Measurements from ENCODE around the gene KCTD7. TPM values are rescaled to one million over a fixed set of nuclear protein-coding genes. Genes with fewer than 3 reads are reported as not detected.
"Not testable (repeated sequence)": the region's sequence is repeated elsewhere in the genome, so short reads cannot be mapped to it uniquely, and the experiment has no call there.

Gene KCTD7
- total RNA-seq, 1 experiment from 2014 or later: 17.3 TPM

GRCh38 chr7:66654275-66655112 lies 25.8 kb downstream of the KCTD7 start:
- Mint-ChIP-seq H3K27me3 (ENCODE audit: insufficient read depth, unreplicated experiment) (no peaks in the 10 kb centered on the region), H3K9me3 (ENCODE audit: unreplicated experiment) (no peaks in the 10 kb centered on the region), H3K36me3 (ENCODE audit: insufficient read depth, unreplicated experiment) (peaks cover 63% of the 10 kb centered on the region), H3K4me3 (ENCODE audit: unreplicated experiment) (peak overlapping the region; percentile 97), H3K4me1 (ENCODE audit: low read depth, unreplicated experiment) (peaks cover 15% of the 10 kb centered on the region), H3K27ac (ENCODE audit: unreplicated experiment) (peak overlapping the region; percentile 98)
- BruUV-seq (replicated peaks): no TSS peak
- no peaks in the 10 kb centered on the region for H3K27me3 ChIP-seq (replicated peaks; ENCODE audit: control insufficient read depth, insufficient read depth, low read length)
- ChIA-PET POLR2A (interaction anchor here (0.5 to 2.5 kb wide), 12 partner anchors 10 to 873 kb away, joined by 3 to 16 read pairs (median 4); partner anchors contain the start of gene KCTD7), CTCF (interaction anchor here (0.6 to 1.4 kb wide), 4 partner anchors 11 to 166 kb away, joined by 3 to 4 read pairs (median 4); no protein-coding TSS in a partner anchor)
- intact Hi-C loops (cut with micrococcal nuclease; ENCODE audit: unreplicated experiment): loop anchor here (1.0 to 10.0 kb wide), 7 partner anchors 28 to 340 kb away; partner anchors contain the start of genes SBDS and TYW1
- no peaks in the 10 kb centered on the region for H3K4me1 ChIP-seq
- no peak for TF ChIP-seq CTCF (IDR thresholded peaks at IDR 0.05; ENCODE audit: insufficient read depth in 1 of 2, low read depth in 1 of 2, low read length in 1 of 2, severe bottlenecking in 1 of 2, unreplicated experiment in 1 of 2)
- DNase-seq: peak; percentile 99 to 100
- H3K36me3 ChIP-seq (ENCODE audit: control insufficient read depth, insufficient read depth, low read length): no peaks in the 10 kb centered on the region
- no peaks in the 10 kb centered on the region for H3K9me3 ChIP-seq
- H3K4me3 ChIP-seq (ENCODE audit: low read depth, low read length): peak overlapping the region; percentile 96

- intact Hi-C loops (cut with micrococcal nuclease; ENCODE audit: unreplicated experiment): loop anchor here (2.0 to 10.0 kb wide), 3 partner anchors 36 to 340 kb away; partner anchors contain the start of genes SBDS and TYW1
- H3K36me3 ChIP-seq (ENCODE audit: control insufficient read depth, insufficient read depth, low read length); H3K4me1 ChIP-seq; H3K27me3 Mint-ChIP-seq (ENCODE audit: insufficient read depth, unreplicated experiment); H3K9me3 Mint-ChIP-seq (ENCODE audit: unreplicated experiment); H3K27me3 ChIP-seq (replicated peaks; ENCODE audit: control insufficient read depth, insufficient read depth, low read length); H3K9me3 ChIP-seq: not testable (repeated sequence)
- Mint-ChIP-seq H3K4me3 (ENCODE audit: unreplicated experiment) (peak overlapping the region; percentile 97), H3K27ac (ENCODE audit: unreplicated experiment) (peak overlapping the region; percentile 98), H3K4me1 (ENCODE audit: low read depth, unreplicated experiment) (peaks cover 15% of the 10 kb centered on the region), H3K36me3 (ENCODE audit: insufficient read depth, unreplicated experiment) (peaks cover 66% of the 10 kb centered on the region)
- peak; percentile 66 to 75 for DNase-seq
- CTCF ChIA-PET: interaction anchor here (0.6 to 1.4 kb wide), 2 partner anchors 63 to 93 kb away, joined by 4 read pairs; no protein-coding TSS in a partner anchor
- TSS peak; percentile 31 for BruUV-seq (replicated peaks)
- H3K4me3 ChIP-seq (ENCODE audit: low read depth, low read length): peak overlapping the region; percentile 96
- POLR2A ChIA-PET: interaction anchor here (0.5 to 2.5 kb wide), 5 partner anchors 10 to 874 kb away, joined by 3 to 16 read pairs (median 3); partner anchors contain the start of gene KCTD7
- peak in 1 of 2 experiments; percentile 10 for TF ChIP-seq CTCF (IDR thresholded peaks at IDR 0.05; ENCODE audit: insufficient read depth in 1 of 2, low read depth in 1 of 2, low read length in 1 of 2, severe bottlenecking in 1 of 2, unreplicated experiment in 1 of 2)
These were observed 26.6 kb downstream of the KCTD7 start for GRCh38 chr7:66655113-66655806.

GRCh38 chr7:66655826-66656485 lies 27.3 kb downstream of the KCTD7 start:
- CTCF ChIA-PET; H3K36me3 ChIP-seq (ENCODE audit: control insufficient read depth, insufficient read depth, low read length); H3K27me3 Mint-ChIP-seq (ENCODE audit: insufficient read depth, unreplicated experiment); H3K9me3 ChIP-seq; DNase-seq; BruUV-seq (replicated peaks); H3K9me3 Mint-ChIP-seq (ENCODE audit: unreplicated experiment); H3K27me3 ChIP-seq (replicated peaks; ENCODE audit: control insufficient read depth, insufficient read depth, low read length); H3K4me1 ChIP-seq: not testable (repeated sequence)
- peak overlapping the region; percentile 97 for H3K4me3 Mint-ChIP-seq (ENCODE audit: unreplicated experiment)
- peaks cover 72% of the 10 kb centered on the region for H3K36me3 Mint-ChIP-seq (ENCODE audit: insufficient read depth, unreplicated experiment)
- intact Hi-C loops (cut with micrococcal nuclease; ENCODE audit: unreplicated experiment): loop anchor here (2.0 to 10.0 kb wide), 3 partner anchors 37 to 339 kb away; partner anchors contain the start of genes SBDS and TYW1
- H3K27ac Mint-ChIP-seq (ENCODE audit: unreplicated experiment): peak overlapping the region; percentile 98
- H3K4me3 ChIP-seq (ENCODE audit: low read depth, low read length): peak overlapping the region; percentile 96
- peaks cover 15% of the 10 kb centered on the region for H3K4me1 Mint-ChIP-seq (ENCODE audit: low read depth, unreplicated experiment)
- POLR2A ChIA-PET: interaction anchor here (2.5 kb wide), 1 partner anchor 28 kb away, joined by 16 read pairs; the partner anchor contains the start of gene KCTD7

All from Caco-2 (cell line).